ENCODE results near the gene PRICKLE4. TPM values are rescaled to one million over a fixed set of nuclear protein-coding genes. Genes with fewer than 3 reads are reported as not detected.
A peak's percentile ranks its signal among the peaks of the same experiment; 100 is the strongest.

PRICKLE4 gene
- total and polyA plus RNA-seq, 2 of the 13 experiments (the other 11 are each of a cell fraction or from before 2014, with no cell fraction given) = 0.92 to 1.2 TPM

DNA sequence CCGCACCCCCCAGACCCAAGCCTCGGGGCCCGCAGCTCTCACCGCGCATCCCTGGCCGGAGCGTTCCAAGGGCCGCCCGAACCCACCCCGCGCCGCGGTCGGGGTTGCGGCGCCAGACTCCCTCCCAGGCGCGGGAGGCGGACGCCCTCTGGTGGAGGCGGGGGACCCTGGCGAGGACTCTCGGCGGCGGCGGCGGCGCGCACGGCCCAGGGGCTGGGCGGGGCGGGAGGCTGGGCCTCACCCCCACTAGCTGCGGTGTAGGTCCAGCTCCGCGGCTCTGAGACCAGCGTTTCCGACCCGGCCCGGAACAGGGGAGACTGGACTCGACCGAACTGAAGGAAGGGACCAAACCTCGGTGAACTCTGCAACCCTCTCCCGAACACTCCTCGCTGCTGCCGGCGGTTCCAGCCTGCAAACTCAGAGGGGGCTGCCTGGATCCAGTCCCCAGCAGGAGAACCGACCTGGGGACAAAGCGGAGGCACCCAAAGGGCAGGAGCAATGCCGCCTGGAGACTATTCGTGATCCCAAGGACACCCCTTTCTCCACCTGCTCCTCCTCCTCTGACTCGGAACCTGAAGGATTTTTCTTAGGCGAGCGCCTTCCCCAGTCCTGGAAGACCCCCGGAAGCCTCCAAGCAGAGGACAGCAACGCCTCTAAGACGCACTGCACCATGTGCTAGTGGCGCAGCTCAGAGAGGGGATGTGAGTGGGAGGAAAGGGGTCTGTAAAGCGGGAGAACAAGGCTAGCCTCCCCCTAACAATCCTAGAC, 6.1 kb downstream of the PRICKLE4 start (continued):
- TF ChIP-seq, protein P1, sequence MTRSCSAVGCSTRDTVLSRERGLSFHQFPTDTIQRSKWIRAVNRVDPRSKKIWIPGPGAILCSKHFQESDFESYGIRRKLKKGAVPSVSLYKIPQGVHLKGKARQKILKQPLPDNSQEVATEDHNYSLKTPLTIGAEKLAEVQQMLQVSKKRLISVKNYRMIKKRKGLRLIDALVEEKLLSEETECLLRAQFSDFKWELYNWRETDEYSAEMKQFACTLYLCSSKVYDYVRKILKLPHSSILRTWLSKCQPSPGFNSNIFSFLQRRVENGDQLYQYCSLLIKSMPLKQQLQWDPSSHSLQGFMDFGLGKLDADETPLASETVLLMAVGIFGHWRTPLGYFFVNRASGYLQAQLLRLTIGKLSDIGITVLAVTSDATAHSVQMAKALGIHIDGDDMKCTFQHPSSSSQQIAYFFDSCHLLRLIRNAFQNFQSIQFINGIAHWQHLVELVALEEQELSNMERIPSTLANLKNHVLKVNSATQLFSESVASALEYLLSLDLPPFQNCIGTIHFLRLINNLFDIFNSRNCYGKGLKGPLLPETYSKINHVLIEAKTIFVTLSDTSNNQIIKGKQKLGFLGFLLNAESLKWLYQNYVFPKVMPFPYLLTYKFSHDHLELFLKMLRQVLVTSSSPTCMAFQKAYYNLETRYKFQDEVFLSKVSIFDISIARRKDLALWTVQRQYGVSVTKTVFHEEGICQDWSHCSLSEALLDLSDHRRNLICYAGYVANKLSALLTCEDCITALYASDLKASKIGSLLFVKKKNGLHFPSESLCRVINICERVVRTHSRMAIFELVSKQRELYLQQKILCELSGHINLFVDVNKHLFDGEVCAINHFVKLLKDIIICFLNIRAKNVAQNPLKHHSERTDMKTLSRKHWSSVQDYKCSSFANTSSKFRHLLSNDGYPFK (CRISPR knock-in tag; IDR thresholded peaks at IDR 0.05; ENCODE audit: borderline replicate concordance) = no peak
- no peak for TF ChIP-seq ATAD3A (CRISPR knock-in tag; IDR thresholded peaks at IDR 0.05)
- TF ChIP-seq SKI (IDR thresholded peaks at IDR 0.05; ENCODE audit: partially characterized antibody) = peak; percentile 88
- TF ChIP-seq ZNF564 (CRISPR knock-in tag; IDR thresholded peaks at IDR 0.05) = 0 out of 2 replicates have a peak, but pooled peaks have one; percentile 47
- no peak for TF ChIP-seq KLF13 (CRISPR knock-in tag; IDR thresholded peaks at IDR 0.05)
- TF ChIP-seq ZEB1 (IDR thresholded peaks at IDR 0.05; ENCODE audit: insufficient replicate concordance, low read depth) = peak; percentile 25
- TF ChIP-seq ATF7 (IDR thresholded peaks at IDR 0.05) = no peak
- peak; percentile 9; the same call in 1 of the 2 replicates for TF ChIP-seq ATF7 (CRISPR knock-in tag; IDR thresholded peaks at IDR 0.05)
- no peak for TF ChIP-seq HHEX (CRISPR knock-in tag; IDR thresholded peaks at IDR 0.05)
- TF ChIP-seq PAWR (CRISPR knock-in tag; IDR thresholded peaks at IDR 0.05; ENCODE audit: borderline replicate concordance) = no peak
- TF ChIP-seq ZNF263 (CRISPR knock-in tag; IDR thresholded peaks at IDR 0.05) = no peak
- no peak for TF ChIP-seq RXRB (CRISPR knock-in tag; IDR thresholded peaks at IDR 0.05; ENCODE audit: borderline replicate concordance)
- TF ChIP-seq ZNF207 (IDR thresholded peaks at IDR 0.05; ENCODE audit: borderline replicate concordance) = no peak
- peak; percentile 46; the same call in 1 of the 2 replicates for TF ChIP-seq ZNF101 (CRISPR knock-in tag; IDR thresholded peaks at IDR 0.05; ENCODE audit: borderline replicate concordance, low read depth)
- TF ChIP-seq SETDB1 (CRISPR knock-in tag; IDR thresholded peaks at IDR 0.05; ENCODE audit: borderline replicate concordance) = no peak
- TF ChIP-seq ATF1 (CRISPR knock-in tag; IDR thresholded peaks at IDR 0.05) = no peak
- no peak for TF ChIP-seq POGZ (CRISPR knock-in tag; IDR thresholded peaks at IDR 0.05)
- no peak for TF ChIP-seq ZSCAN30 (CRISPR knock-in tag; IDR thresholded peaks at IDR 0.05)
- TF ChIP-seq ZNF879 (CRISPR knock-in tag; IDR thresholded peaks at IDR 0.05) = no peak
- no peak; the same call in 1 of the 2 replicates for TF ChIP-seq ZMYM4 (CRISPR knock-in tag; IDR thresholded peaks at IDR 0.05)
- no peak for TF ChIP-seq EHMT2 (IDR thresholded peaks at IDR 0.05; ENCODE audit: borderline replicate concordance, low read depth, low read length)
- TF ChIP-seq TRAFD1 (CRISPR knock-in tag; IDR thresholded peaks at IDR 0.05; ENCODE audit: borderline replicate concordance) = no peak
- peak; percentile 80 for TF ChIP-seq ERF (CRISPR knock-in tag; IDR thresholded peaks at IDR 0.05)
- TF ChIP-seq JUND (CRISPR knock-in tag; IDR thresholded peaks at IDR 0.05) = no peak
- TF ChIP-seq NCOA5 (CRISPR knock-in tag; IDR thresholded peaks at IDR 0.05) = no peak
- TF ChIP-seq MAZ (IDR thresholded peaks at IDR 0.05; ENCODE audit: borderline replicate concordance, low read depth, low read length) = peak; percentile 82
- peak; percentile 81; the same call in 1 of the 2 replicates for TF ChIP-seq MAZ (CRISPR knock-in tag; IDR thresholded peaks at IDR 0.05; ENCODE audit: low read depth)
- peak; percentile 83 for TF ChIP-seq ZNF446 (CRISPR knock-in tag; IDR thresholded peaks at IDR 0.05)

Data from HepG2 (cell line).